Smooth muscle cell (in vitro differentiated cells): Measurements from ENCODE around the gene IRF7. TPM values are rescaled to one million over a fixed set of nuclear protein-coding genes. Genes with fewer than 3 reads are reported as not detected.
"Not testable (repeated sequence)": the region's sequence is repeated elsewhere in the genome, so short reads cannot be mapped to it uniquely, and the experiment has no call there.

Experiments used
- DNase-seq: peaks from one replicate; lab custom pipeline; 2025; ENCODE audit not compliant: unreplicated experiment; lab: John Stamatoyannopoulos, UW
- H2AFZ ChIP-seq: fragments of 200-600 bp; sonication (generic); 2 replicates; pipeline ENCODE4 v1.6.0; 2016; ENCODE audit warnings: antibody characterized with exemption, low read depth, mild to moderate bottlenecking
- H3F3A ChIP-seq: fragments of 200-600 bp; sonication (generic); 2 replicates; pipeline ENCODE4 v1.6.0; 2017; ENCODE audit warnings: antibody characterized with exemption, low read depth
- H3K27ac ChIP-seq: fragments of 200-600 bp; sonication (generic); 2 replicates; pipeline ENCODE4 v1.5.1; 2016; ENCODE audit warnings: low read depth, mild to moderate bottlenecking
- H3K27me3 ChIP-seq: fragments of 200-600 bp; sonication (generic); 2 replicates; pipeline ENCODE4 v1.6.1; 2016; ENCODE audit warnings: low read depth, mild to moderate bottlenecking
- H3K36me3 ChIP-seq: fragments of 200-600 bp; sonication (generic); 2 replicates; pipeline ENCODE4 v1.5.1; 2016; ENCODE audit warnings: low read depth
- H3K4me1 ChIP-seq: fragments of 200-600 bp; sonication (generic); 2 replicates; pipeline ENCODE4 v1.5.1; 2016; ENCODE audit warnings: low read depth
- H3K4me2 ChIP-seq: fragments of 200-600 bp; sonication (generic); 2 replicates; pipeline ENCODE4 v1.6.0; 2016; ENCODE audit warnings: mild to moderate bottlenecking
- H3K4me3 ChIP-seq: fragments of 200-600 bp; sonication (generic); 2 replicates; pipeline ENCODE4 v1.5.1; 2016; ENCODE audit warnings: mild to moderate bottlenecking
- H3K79me2 ChIP-seq: fragments of 200-600 bp; sonication (generic); 2 replicates; pipeline ENCODE4 v1.6.0; 2016; ENCODE audit warnings: low read depth, mild to moderate bottlenecking
- H3K9ac ChIP-seq: fragments of 200-600 bp; sonication (generic); 2 replicates; pipeline ENCODE4 v1.6.0; 2016; ENCODE audit warnings: low read depth
- H3K9me3 ChIP-seq: fragments of 200-600 bp; sonication (generic); replicated peaks from 2 replicates; pipeline ENCODE4 v1.5.1; 2016; ENCODE audit warnings: low read depth
- H4K20me1 ChIP-seq: fragments of 200-600 bp; sonication (generic); 2 replicates; pipeline ENCODE4 v1.6.0; 2016; ENCODE audit warnings: low read depth
- WGBS: methylation state at CpG from one replicate; pipeline ENCODE4 v1.1.7; 2016; ENCODE audit warnings: low lambda C conversion rate; 5-methylcytosine and 5-hydroxymethylcytosine counted together
- polyA plus RNA-seq: library from polyadenylated mRNA; unstranded; fragments of >200 nt; fragmentation: Nextera tagmentation; extraction: Ambion mirVana; gene quantifications from 2 replicates; pipeline ENCODE4 v1.2.1, GENCODE V29; 2016
- total RNA-seq: library from RNA; depleted of rRNA; stranded (reverse); fragments of >200 nt; gene quantifications from 2 replicates; pipeline ENCODE4 v1.2.3, GENCODE V29; 2014
- TF ChIP-seq, protein P1 (sequence below): fragments of 200-600 bp; sonication (generic); IDR thresholded peaks from 2 replicates; pipeline ENCODE4 v1.5.1; 2017; ENCODE audit warnings: borderline replicate concordance, mild to moderate bottlenecking, antibody characterized with exemption; ENCODE audit not compliant: insufficient read depth, poor library complexity, severe bottlenecking

The IRF7 gene
- total and polyA plus RNA-seq, 2 experiments from 2014 or later: 7.1 to 14.3 TPM

DNA sequence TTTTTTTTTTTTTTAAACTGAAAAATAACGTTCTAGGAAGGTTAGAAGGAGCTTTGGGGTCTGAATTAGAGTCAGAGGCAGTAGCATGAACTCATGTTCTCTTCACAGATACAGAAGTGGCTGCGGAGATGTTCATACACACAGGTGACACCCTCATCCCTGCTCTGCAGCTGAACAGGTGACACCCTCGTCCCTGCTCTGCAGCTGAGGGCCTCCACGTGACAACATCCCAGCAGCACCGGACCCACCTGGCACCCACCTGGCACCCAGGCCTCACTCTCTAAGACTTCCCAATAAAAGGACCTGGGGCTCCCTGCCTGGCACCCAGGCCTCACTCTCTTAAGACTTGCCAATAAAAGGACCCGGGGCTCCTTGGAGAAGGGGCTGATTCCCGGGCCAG, 41.1 kb upstream of the IRF7 start:
- Histone ChIP-seq H3K27me3 (no peaks in the 10 kb centered on the region), H3K79me2 (no peaks in the 10 kb centered on the region), H3K4me3 (no peak overlapping the region), H3K9ac (no peak overlapping the region), H4K20me1 (peaks cover 37% of the 10 kb centered on the region), H3K27ac (no peak overlapping the region), H3K4me1 (no peaks in the 10 kb centered on the region), H3K4me2 (no peak overlapping the region), H3K9me3 (no peaks in the 10 kb centered on the region), H3F3A (no peaks in the 10 kb centered on the region), H2AFZ (no peak overlapping the region), H3K36me3 (no peaks in the 10 kb centered on the region)
- TF ChIP-seq, protein P1, sequence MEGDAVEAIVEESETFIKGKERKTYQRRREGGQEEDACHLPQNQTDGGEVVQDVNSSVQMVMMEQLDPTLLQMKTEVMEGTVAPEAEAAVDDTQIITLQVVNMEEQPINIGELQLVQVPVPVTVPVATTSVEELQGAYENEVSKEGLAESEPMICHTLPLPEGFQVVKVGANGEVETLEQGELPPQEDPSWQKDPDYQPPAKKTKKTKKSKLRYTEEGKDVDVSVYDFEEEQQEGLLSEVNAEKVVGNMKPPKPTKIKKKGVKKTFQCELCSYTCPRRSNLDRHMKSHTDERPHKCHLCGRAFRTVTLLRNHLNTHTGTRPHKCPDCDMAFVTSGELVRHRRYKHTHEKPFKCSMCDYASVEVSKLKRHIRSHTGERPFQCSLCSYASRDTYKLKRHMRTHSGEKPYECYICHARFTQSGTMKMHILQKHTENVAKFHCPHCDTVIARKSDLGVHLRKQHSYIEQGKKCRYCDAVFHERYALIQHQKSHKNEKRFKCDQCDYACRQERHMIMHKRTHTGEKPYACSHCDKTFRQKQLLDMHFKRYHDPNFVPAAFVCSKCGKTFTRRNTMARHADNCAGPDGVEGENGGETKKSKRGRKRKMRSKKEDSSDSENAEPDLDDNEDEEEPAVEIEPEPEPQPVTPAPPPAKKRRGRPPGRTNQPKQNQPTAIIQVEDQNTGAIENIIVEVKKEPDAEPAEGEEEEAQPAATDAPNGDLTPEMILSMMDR: no peak
- no peak for DNase-seq
- 92% methylated on average over 7 of the region's 7 CpGs for WGBS

DNA sequence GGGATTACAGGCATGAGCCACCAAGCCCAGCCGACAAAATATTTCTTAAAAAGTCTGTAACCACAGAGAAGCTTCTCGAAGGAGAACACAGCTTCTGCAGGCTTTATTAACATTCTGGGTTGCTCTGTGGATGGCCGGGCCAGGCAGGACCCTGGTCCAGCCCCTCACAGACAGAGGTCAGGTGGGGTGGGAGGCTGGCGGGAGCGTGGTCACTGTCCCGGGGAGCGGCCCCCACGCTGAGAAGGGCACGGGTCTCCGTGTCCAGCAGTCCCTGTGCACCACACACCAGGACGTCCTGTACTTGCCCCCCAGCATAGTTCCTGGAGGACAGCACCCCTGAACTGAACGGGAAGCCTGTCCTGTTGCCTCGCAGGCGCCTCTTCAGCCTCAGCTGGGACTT, 40.7 kb upstream of the IRF7 start:
- H3K4me3 ChIP-seq: no peak overlapping the region
- H3K79me2 ChIP-seq: no peaks in the 10 kb centered on the region
- TF ChIP-seq, protein P1: no peak
- 97% methylated on average over 14 of the region's 14 CpGs for WGBS
- no peaks in the 10 kb centered on the region for H3K9me3 ChIP-seq
- no peak overlapping the region for H3K9ac ChIP-seq
- DNase-seq: no peak
- no peaks in the 10 kb centered on the region for H3K4me1 ChIP-seq
- H2AFZ ChIP-seq: no peak overlapping the region
- peaks cover 32% of the 10 kb centered on the region for H4K20me1 ChIP-seq
- no peaks in the 10 kb centered on the region for H3K36me3 ChIP-seq
- no peaks in the 10 kb centered on the region for H3F3A ChIP-seq
- H3K27ac ChIP-seq: no peak overlapping the region
- H3K4me2 ChIP-seq: no peak overlapping the region
- H3K27me3 ChIP-seq: no peaks in the 10 kb centered on the region

DNA sequence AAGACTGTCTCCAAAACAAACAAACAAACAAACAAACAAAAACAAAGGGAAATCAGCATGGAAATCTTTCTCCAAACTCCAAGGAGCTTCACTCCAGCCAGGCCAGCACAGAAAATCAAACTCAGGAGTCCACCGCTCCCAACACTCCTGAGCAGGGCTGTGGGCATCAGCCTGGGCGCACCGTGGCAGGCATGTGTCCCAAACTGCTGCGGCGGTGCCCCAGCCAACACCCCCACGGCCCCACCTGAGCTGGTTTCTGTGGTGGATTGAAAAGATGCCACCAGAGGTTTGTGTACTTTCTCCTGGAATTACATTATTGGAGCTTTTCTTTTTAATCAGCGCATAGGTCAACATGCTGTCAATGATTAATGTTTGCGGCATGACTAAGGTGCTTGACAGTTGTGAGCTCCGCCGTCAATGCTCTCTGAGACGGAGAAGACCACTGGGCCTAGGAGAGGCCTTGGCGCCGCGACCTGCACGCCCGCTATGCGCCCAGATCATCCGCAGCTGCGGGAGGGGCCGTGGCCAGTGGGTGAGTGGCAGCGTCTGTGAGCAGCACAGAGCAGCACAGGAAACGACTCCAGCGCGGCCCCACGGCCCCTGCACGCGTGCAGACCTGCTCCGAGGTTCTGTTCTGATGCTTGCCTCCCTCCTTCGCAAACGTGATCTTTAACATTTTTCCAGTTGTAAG, 39.4 kb upstream of the IRF7 start:
- Histone ChIP-seq H4K20me1 (peaks cover 23% of the 10 kb centered on the region), H3K4me2 (no peak overlapping the region), H3K36me3 (no peaks in the 10 kb centered on the region), H3K79me2 (no peaks in the 10 kb centered on the region), H3K9me3 (no peaks in the 10 kb centered on the region), H2AFZ (no peak overlapping the region), H3K27me3 (no peaks in the 10 kb centered on the region), H3F3A (no peaks in the 10 kb centered on the region), H3K9ac (no peak overlapping the region), H3K4me1 (no peaks in the 10 kb centered on the region), H3K27ac (no peak overlapping the region), H3K4me3 (no peak overlapping the region)
- 94% methylated on average over 30 of the region's 30 CpGs for WGBS
- TF ChIP-seq, protein P1: no peak
- no peak for DNase-seq

DNA sequence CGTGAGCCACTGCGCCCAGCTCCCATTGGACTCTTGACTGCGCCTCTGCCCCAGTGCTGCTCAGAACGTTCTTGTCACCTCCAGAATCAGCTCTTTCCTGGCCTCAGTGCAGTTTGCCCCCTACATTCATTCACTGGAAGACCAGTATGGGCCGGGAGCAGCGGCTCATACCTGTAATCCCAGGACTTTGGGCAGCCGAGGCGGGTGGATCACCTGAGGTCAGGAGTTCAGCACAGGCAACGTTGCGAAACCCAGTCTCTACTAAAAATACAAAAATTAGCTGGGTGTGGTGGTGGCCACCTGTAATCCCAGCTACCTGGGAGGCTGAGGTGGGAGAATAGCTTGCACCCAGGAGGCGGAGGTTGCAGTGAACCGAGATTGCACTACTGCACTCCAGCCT, 38.7 kb upstream of the IRF7 start:
- not testable (repeated sequence) for H3K9me3 ChIP-seq, H2AFZ ChIP-seq, H3K9ac ChIP-seq, H3K27me3 ChIP-seq, H3K27ac ChIP-seq, H3F3A ChIP-seq, H3K4me2 ChIP-seq, H3K4me3 ChIP-seq, H3K79me2 ChIP-seq, DNase-seq, H3K4me1 ChIP-seq, H3K36me3 ChIP-seq
- H4K20me1 ChIP-seq: peaks cover 20% of the 10 kb centered on the region
- 95% methylated on average over 12 of the region's 12 CpGs for WGBS
